GM19351 (cell line): Measurements from ENCODE around the gene HTR3D.
A peak's percentile ranks its signal among the peaks of the same experiment; 100 is the strongest.
"Not testable (repeated sequence)": the region's sequence is repeated elsewhere in the genome, so short reads cannot be mapped to it uniquely, and the experiment has no call there.

Experiments
- ATAC-seq: cut with Tn5 transposase; IDR thresholded peaks from one replicate; pipeline ENCODE4 v1.9.1; 2021; ENCODE audit warnings: mild to moderate bottlenecking, moderate library complexity; ENCODE audit not compliant: unreplicated experiment

The HTR3D gene

GRCh38 chr3:184015381-184016019 lies 16.0 kb upstream of the HTR3D start:
- ATAC-seq: no peak

GRCh38 chr3:184016169-184016570 lies 15.4 kb upstream of the HTR3D start:
- ATAC-seq: no peak

- peak; percentile 76 for ATAC-seq
These were observed 14.5 kb upstream of the HTR3D start for GRCh38 chr3:184016811-184017671.

- ATAC-seq: peak; percentile 91
These were observed 13.7 kb upstream of the HTR3D start, which contains the start of gene ABCC5 for GRCh38 chr3:184017672-184018423. ABCC5 (minus strand) TSS chr3:184017884; CDS start chr3:184014392, 3,492 bp downstream.

GRCh38 chr3:184018424-184018973 lies 13.0 kb upstream of the HTR3D start:
- no peak for ATAC-seq

GRCh38 chr3:184022323-184022722 lies 9.2 kb upstream of the HTR3D start:
- no peak for ATAC-seq

GRCh38 chr3:184025256-184025655 lies 6.3 kb upstream of the HTR3D start:
- not testable (repeated sequence) for ATAC-seq

- not testable (repeated sequence) for ATAC-seq
These were observed 3.2 kb upstream of the HTR3D start for GRCh38 chr3:184028275-184028890.

- no peak for ATAC-seq
These were observed 2.1 kb upstream of the HTR3D start for GRCh38 chr3:184029443-184029842.

GRCh38 chr3:184030536-184030935 lies 1.0 kb upstream of the HTR3D start:
- no peak for ATAC-seq

GRCh38 chr3:184037816-184038215 lies 6.3 kb downstream of the HTR3D start:
- ATAC-seq: no peak

- ATAC-seq: not testable (repeated sequence)
These were observed 6.8 kb downstream of the HTR3D start for GRCh38 chr3:184038307-184038706.

- no peak for ATAC-seq
These were observed 7.9 kb downstream of the HTR3D start for GRCh38 chr3:184039414-184039813.

- ATAC-seq: no peak
These were observed 8.5 kb downstream of the HTR3D start for GRCh38 chr3:184040010-184040409.

GRCh38 chr3:184042617-184043016 lies 11.1 kb downstream of the HTR3D start:
- no peak for ATAC-seq

GRCh38 chr3:184045995-184046394 lies 14.5 kb downstream of the HTR3D start:
- no peak for ATAC-seq

GRCh38 chr3:184050217-184050847 lies 18.8 kb downstream of the HTR3D start:
- no peak for ATAC-seq

GRCh38 chr3:184052767-184053166 lies 21.2 kb downstream of the HTR3D start, which contains the start of gene HTR3C:
HTR3C (plus strand) TSS chr3:184053047; CDS start chr3:184053081, 34 bp downstream.
- no peak for ATAC-seq

- no peak for ATAC-seq
These were observed 26.5 kb downstream of the HTR3D start for GRCh38 chr3:184058029-184058428.

- no peak for ATAC-seq
These were observed 27.9 kb downstream of the HTR3D start for GRCh38 chr3:184059424-184059823.
